ENCODE measurements around the gene IMPDH2.

IMPDH2 gene

GRCh38 chr3:49005303-49005680, 23.9 kb downstream of the IMPDH2 start:
- peak; percentile 65 for DNase-seq

GRCh38 chr3:49004352-49005302, 24.6 kb downstream of the IMPDH2 start:
- peak; percentile 27 for DNase-seq

DNA sequence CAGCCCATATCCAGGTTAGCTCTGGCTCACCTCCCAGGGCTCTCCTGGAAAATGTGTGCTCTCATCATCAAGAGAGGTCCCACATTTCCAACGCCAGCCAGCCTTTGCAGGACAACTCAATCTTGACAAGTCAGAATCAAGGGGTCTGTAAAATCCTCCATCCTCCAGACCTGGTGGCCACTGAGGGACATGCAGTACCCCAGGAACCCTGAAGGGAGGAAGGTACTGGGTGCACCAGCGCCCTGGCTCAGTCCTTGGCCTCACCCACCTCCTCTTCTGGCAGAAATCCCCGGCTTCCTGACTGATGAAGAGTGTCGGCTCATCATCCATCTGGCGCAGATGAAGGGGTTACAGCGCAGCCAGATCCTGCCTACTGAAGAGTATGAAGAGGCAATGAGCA, 28.0 kb downstream of the IMPDH2 start:
- DNase-seq: no peak

DNA sequence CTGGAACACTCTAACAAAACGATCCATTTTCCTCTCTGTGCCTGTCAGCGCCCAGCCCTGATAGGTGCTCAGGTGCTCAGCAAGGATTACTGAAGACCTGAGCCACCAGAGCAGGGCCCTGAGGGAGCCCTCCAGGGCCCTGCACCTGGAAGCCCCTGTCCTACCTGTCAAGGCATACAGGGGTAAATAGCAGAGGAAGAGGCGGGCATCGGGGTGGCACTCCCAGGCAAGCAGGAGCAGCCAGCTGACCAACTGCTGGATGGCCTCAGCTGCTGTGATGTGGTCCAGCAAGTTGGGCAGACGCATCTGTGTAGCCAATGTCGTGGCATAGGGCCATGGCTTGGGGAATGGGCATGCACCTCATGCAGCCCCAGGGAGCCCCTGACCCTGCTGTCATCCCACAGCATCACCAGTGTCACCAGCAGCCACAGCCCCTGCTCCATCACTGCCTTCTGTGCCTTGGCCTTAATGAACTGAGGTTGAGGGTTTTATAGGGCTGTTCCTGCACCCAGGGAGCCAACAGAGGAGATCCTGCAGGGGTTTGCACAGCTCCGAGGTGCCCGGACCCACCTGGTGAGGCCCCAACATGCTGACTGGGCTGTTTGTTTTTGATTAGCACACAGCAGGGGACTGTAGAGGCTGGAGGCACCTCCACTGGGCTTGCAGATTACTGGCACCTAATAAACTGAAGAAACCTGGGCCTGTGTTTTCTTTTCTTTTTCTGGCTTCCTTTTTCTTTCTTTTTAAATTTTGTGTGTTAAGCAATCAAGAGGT, 29.9 kb downstream of the IMPDH2 start:
- DNase-seq: peak; percentile 35

DNA sequence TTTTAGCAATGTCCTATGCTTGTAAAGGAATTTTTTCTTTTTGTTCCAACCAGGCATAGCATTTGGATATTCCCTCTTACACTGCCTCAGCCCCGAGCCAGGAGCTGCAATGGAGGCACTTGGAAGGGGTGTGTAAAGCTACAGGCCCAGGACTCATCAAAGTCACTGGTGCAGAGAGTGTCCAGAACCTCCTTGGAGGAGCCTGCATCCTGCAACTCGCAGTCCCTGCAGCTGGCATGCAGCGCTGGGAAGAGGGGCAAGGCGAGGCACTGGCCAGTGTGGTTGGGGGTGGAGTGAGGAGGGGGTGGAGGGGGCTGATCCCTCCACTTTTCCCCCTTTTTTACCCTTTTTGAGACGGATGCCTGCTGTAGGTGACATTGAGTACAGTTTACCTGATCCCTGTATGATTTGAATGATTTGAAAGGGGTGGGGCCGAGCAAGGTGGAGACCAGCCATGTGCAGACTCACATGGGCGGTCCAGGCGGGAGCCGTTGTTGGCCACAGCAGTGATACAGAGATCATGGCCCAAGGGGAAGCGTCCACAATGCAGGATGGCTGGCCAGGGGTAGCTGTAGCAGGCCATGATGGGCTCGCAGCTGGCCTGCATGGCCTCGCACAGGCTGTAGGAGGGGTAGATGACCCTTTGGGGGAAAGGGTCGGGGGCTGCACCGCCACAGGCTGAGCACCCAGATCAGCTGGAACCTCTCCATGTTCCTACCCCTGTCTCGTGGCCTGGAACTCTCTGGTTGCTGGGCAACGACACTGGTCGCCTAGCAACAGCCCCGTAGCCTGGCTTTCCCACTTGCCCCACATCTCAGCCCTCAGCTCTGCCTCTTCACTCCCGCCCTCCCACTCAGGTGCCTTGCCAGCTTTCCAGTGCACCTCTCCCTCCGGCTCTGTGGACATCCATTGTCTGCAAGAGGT, 31.2 kb downstream of the IMPDH2 start:
- peak; percentile 68 for DNase-seq

DNA sequence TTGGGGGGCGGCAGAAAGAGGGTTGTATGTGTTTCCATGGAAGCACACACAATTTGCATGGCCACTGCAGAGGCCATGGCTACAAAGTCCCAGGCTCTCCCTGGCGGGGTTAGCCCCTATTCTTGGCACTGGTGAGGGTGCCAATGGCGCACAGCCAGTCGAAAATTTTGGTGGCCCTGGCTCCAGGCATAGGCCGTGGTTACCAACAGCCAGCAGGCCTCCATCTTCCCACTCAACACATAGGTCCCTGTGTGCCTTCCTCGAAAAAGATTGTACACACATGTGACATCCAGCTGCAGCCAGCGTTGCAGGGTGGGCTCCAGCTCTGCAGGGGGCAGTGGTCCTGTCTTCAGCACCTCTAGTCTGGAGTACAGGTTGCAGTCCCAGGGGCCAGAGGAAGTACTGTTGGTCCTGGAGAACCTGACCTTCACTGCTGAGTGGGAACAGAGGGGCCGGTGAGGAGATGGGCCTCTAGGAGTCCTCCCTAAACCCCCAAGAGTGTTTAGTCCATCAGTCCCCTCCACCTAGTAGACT, 32.0 kb downstream of the IMPDH2 start:
- no peak for DNase-seq

DNA sequence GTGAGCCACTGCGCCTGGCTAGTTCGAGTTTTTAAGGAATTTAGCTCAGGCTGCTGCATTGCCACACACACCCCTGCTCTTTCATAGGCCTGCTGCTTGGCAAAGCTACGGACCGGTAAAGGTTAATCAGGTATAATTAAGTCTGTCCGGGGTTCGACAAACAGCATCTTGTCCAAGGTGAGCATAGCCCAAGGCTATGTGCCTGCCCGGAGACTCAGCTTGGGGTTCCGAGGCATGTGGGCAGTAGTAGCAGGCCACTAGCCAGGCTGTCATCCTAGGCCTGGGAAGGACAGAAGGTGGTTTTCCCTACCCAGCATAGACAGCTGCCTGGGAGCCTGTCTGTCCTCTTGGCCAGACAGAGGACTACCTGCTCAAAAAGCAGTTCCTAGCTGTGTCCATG, 32.6 kb downstream of the IMPDH2 start:
- DNase-seq: no peak

GRCh38 chr3:48993834-48994233, 35.4 kb downstream of the IMPDH2 start:
- DNase-seq: no peak

DNA sequence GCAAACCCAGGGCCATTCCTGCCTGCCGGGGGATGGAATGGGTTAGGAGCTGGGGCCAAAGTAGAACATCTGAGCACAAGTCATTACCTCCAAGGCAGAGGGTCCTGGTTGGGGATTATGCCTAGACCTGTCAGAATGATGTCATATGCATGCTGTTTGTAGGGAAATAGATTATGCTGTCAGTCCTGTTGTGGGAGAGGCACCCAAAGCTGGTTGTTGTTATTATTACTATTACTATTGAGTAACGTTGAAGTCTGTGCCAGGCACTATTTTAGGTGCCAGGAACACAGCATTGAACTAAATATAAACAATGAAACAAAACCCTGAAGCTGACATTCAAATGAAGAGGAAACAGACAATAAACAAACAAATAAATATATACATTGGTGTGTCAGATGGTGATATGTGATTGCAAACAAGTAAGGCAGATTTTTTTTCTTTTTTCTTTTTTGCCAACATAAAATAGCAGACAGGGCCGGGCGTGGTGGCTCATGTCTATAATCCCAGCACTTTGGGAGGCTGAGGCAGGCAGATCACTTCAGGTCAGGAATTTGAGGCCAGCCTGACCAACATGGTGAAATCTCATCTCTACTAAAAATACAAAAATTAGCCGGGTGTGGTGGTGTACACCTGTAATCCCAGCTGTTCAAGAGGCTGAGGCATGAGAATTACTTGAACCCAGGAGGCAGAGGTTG, 37.2 kb downstream of the IMPDH2 start:
- no peak for DNase-seq

GRCh38 chr3:48990636-48991469, 38.3 kb downstream of the IMPDH2 start:
- peak; percentile 33 for DNase-seq

DNA sequence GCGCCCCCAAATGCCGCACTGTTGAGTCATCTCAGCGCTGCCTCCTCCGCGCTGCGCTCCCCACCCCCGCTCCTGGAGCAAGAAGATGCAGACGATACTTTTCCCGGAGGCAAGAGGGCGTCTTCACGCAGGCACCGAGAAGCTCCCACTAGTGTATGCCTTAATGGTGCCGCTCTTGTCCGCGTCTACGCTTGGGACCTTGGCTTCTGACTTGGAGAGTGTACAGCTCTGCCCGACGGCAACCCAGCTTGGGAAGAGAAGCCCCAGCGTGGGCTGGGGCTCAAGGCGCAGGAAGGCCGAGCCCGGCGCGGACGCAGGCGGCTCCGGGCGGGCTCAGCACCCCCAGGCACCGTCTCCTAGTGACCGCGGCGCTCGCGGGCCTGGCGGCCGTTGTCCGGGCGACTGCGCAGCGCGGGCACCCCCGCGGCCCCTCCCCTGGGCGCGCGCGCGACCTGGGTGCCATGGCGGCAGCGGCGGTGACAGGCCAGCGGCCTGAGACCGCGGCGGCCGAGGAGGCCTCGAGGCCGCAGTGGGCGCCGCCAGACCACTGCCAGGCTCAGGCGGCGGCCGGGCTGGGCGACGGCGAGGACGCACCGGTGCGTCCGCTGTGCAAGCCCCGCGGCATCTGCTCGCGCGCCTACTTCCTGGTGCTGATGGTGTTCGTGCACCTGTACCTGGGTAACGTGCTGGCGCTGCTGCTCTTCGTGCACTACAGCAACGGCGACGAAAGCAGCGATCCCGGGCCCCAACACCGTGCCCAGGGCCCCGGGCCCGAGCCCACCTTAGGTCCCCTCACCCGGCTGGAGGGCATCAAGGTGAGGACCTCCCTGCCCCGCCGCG, 39.2 kb downstream of the IMPDH2 start, which contains the start of gene P4HTM:
Gene P4HTM (plus strand): TSS at position 446 of the 840 bp plus-strand sequence. CDS start 16 bp downstream, at position 462.
- peak; percentile 13 for DNase-seq

- no peak for DNase-seq
Measured at GRCh38 chr3:48989126-48989795, 39.9 kb downstream of the IMPDH2 start.

DNA sequence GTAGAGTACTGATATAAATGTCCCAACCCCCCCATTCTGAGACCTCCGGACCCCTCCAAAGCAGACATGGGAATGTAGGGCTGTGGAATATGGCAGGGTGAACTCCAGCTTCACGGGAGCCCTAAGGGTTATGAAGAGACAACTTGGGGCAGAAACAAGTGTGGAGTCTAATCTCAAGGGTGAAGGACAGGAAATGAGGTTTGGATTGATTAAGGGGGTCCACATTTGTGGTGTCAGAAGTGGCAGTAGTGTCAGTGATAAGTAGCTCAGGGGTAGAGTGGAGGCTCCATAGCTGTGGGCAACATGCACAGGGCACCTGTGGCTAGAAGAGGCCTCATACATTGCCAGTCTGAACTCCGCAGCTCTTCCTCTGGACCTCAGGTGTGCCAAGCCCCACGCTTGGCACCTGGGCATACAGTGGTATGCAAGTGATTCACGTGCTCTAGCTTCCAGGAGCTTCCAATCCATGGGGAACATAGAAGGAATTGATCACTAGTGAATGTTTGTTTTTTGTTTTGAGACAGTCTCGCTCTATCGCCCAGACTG, 43.3 kb downstream of the IMPDH2 start:
- no peak for DNase-seq

DNA sequence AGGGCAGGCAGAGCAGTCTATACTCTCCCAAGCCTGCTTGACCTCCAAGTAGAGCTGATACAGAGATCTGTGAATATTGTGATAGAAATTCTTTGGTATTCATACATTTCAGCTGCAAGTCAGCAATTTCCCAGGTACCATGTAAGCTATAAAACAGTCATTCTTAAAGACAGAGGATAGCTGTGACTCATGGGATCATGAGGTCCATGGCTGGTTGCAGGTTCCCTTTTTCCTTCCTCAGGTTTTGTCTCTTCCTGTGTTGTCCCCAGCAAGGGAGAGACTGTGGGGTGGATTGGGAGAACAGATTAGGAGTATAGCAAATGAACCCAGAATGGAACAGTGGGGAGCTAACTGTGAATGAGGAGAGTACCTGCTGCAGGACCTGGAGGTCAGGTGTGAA, 44.5 kb downstream of the IMPDH2 start:
- no peak for DNase-seq

- no peak for DNase-seq
Measured at GRCh38 chr3:48983096-48983495, 46.1 kb downstream of the IMPDH2 start.

GRCh38 chr3:48982686-48983085, 46.5 kb downstream of the IMPDH2 start:
- no peak for DNase-seq

- DNase-seq: no peak
Measured at GRCh38 chr3:48982016-48982415, 47.2 kb downstream of the IMPDH2 start.

DNA sequence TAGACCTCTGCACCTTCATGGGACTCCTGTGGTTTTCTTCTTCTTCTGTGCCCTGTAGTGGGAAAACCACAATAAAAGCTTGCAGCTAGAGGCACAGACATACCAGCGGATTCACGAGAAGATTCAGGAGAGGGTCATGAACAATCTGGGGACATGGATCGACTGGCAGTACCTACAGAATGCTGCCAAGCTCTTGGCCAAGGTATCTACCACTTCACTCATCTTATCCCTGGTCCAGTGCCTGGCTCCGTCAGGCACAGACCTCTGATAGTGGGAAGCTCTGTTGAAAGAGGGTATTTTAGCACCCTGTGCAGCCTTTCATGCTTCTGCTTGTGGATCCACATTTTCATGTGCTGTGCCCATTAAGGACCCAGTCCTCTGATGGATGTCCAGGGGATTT, 48.9 kb downstream of the IMPDH2 start:
- no peak for DNase-seq

- no peak for DNase-seq
Measured at GRCh38 chr3:48979451-48979850, 49.7 kb downstream of the IMPDH2 start.
